Stimulated activated naive B cell treated with anti-CD40 and anti-IgM and Interleukin-4, amounts not matched to agents 10 μg/mL and 1 μg/mL and 100 μg/mL, for 72 hours (primary cell): Measurements from ENCODE around the gene OBSCN.

Experiments used
- ATAC-seq, 2 donors: fragments of 150-1000 bp; cut with Tn5 transposase; replicated peaks; 2 replicates each; pipeline ENCODE4 v1.10.0; 2021; ENCODE audit warnings: moderate library complexity in 1 of 2
- DNase-seq: peaks from one replicate; pipeline ENCODE4 v3.0.0; 2021
- H3K27ac Mint-ChIP-seq: one replicate; pipeline ENCODE4 v1.8.0; 2022; ENCODE audit warnings: mild to moderate bottlenecking, mixed read lengths
- H3K27me3 Mint-ChIP-seq, 2 donors: one replicate each; pipeline ENCODE4 v1.8.0; 2022; ENCODE audit warnings: mixed read lengths in 2 of 2
- H3K36me3 Mint-ChIP-seq, 2 donors: one replicate each; pipeline ENCODE4 v1.8.0; 2022; ENCODE audit warnings: mixed read lengths in 2 of 2, mild to moderate bottlenecking in 1 of 2
- H3K4me1 Mint-ChIP-seq, 2 donors: one replicate each; pipeline ENCODE4 v1.8.0; 2022; ENCODE audit warnings: mixed read lengths in 2 of 2, mild to moderate bottlenecking in 1 of 2
- H3K4me3 Mint-ChIP-seq, 2 donors: one replicate each; pipeline ENCODE4 v1.8.0; 2022; ENCODE audit warnings: mild to moderate bottlenecking in 2 of 2, mixed read lengths in 2 of 2, moderate library complexity in 1 of 2
- H3K9me3 Mint-ChIP-seq, 2 donors: one replicate each; pipeline ENCODE4 v1.8.0; 2022; ENCODE audit warnings: mixed read lengths in 2 of 2, mild to moderate bottlenecking in 1 of 2

Gene OBSCN

GRCh38 chr1:228387321-228387720, 179.5 kb downstream of the OBSCN start:
- no peak for DNase-seq
- H3K9me3 Mint-ChIP-seq = no peaks in the 10 kb centered on the region
- H3K4me1 Mint-ChIP-seq = peaks cover 0 to 2% of the 10 kb centered on the region in 2 donors
- no peak overlapping the region for H3K4me3 Mint-ChIP-seq
- H3K36me3 Mint-ChIP-seq = peaks cover 6 to 11% of the 10 kb centered on the region in 2 donors
- no peak overlapping the region for H3K27ac Mint-ChIP-seq
- peaks cover 5 to 9% of the 10 kb centered on the region in 2 donors for H3K27me3 Mint-ChIP-seq
- ATAC-seq = no peak

GRCh38 chr1:228390649-228391048, 182.8 kb downstream of the OBSCN start:
- Mint-ChIP-seq H3K27me3 (no peaks in the 10 kb centered on the region), H3K4me3 (no peak overlapping the region), H3K4me1 (peaks cover 0 to 5% of the 10 kb centered on the region in 2 donors), H3K27ac (no peak overlapping the region), H3K36me3 (peaks cover 16 to 25% of the 10 kb centered on the region in 2 donors), H3K9me3 (no peaks in the 10 kb centered on the region)
- DNase-seq = no peak
- ATAC-seq = no peak

GRCh38 chr1:228391411-228392020, 183.7 kb downstream of the OBSCN start:
- peaks cover 25 to 34% of the 10 kb centered on the region in 2 donors for H3K36me3 Mint-ChIP-seq
- no peak for DNase-seq
- H3K9me3 Mint-ChIP-seq = no peaks in the 10 kb centered on the region
- H3K4me1 Mint-ChIP-seq = peaks cover 0 to 5% of the 10 kb centered on the region in 2 donors
- ATAC-seq = no peak
- H3K27ac Mint-ChIP-seq = peak overlapping the region; percentile 43
- no peak overlapping the region for H3K4me3 Mint-ChIP-seq
- no peaks in the 10 kb centered on the region for H3K27me3 Mint-ChIP-seq

GRCh38 chr1:228392111-228392936, 184.5 kb downstream of the OBSCN start:
- ATAC-seq (no peak), DNase-seq (no peak)
- Mint-ChIP-seq H3K9me3 (no peaks in the 10 kb centered on the region), H3K27ac (no peak overlapping the region), H3K4me1 (peaks cover 0 to 5% of the 10 kb centered on the region in 2 donors), H3K27me3 (no peaks in the 10 kb centered on the region), H3K4me3 (no peak overlapping the region), H3K36me3 (peaks cover 25 to 36% of the 10 kb centered on the region in 2 donors)

- no peak for DNase-seq
- ATAC-seq = no peak
- Mint-ChIP-seq H3K27ac (no peak overlapping the region), H3K4me3 (no peak overlapping the region), H3K9me3 (no peaks in the 10 kb centered on the region), H3K4me1 (peaks cover 0 to 5% of the 10 kb centered on the region in 2 donors), H3K36me3 (peaks cover 28 to 45% of the 10 kb centered on the region in 2 donors), H3K27me3 (no peaks in the 10 kb centered on the region)
Observed at GRCh38 chr1:228393268-228393701, 185.4 kb downstream of the OBSCN start.

GRCh38 chr1:228393811-228394570, 186.1 kb downstream of the OBSCN start:
- ATAC-seq = no peak
- DNase-seq = no peak
- no peak overlapping the region for H3K27ac Mint-ChIP-seq
- H3K4me1 Mint-ChIP-seq = peaks cover 0 to 5% of the 10 kb centered on the region in 2 donors
- H3K36me3 Mint-ChIP-seq = peaks cover 32 to 45% of the 10 kb centered on the region in 2 donors
- no peaks in the 10 kb centered on the region for H3K27me3 Mint-ChIP-seq
- no peak overlapping the region for H3K4me3 Mint-ChIP-seq
- no peaks in the 10 kb centered on the region for H3K9me3 Mint-ChIP-seq

- ATAC-seq = no peak
- H3K36me3 Mint-ChIP-seq = peaks cover 35 to 50% of the 10 kb centered on the region in 2 donors
- H3K4me1 Mint-ChIP-seq = peaks cover 0 to 5% of the 10 kb centered on the region in 2 donors
Observed at GRCh38 chr1:228394571-228395394, 186.9 kb downstream of the OBSCN start.

GRCh38 chr1:228396770-228397662, 189.2 kb downstream of the OBSCN start:
- Mint-ChIP-seq H3K27me3 (no peaks in the 10 kb centered on the region), H3K4me1 (peaks cover 8 to 26% of the 10 kb centered on the region in 2 donors), H3K36me3 (peaks cover 51 to 61% of the 10 kb centered on the region in 2 donors), H3K27ac (peak overlapping the region; percentile 16), H3K9me3 (no peaks in the 10 kb centered on the region), H3K4me3 (no peak overlapping the region)
- DNase-seq (no peak), ATAC-seq (no peak)

More at GRCh38 chr1:228394571-228395394, 186.9 kb downstream of the OBSCN start:
- Mint-ChIP-seq H3K27ac (no peak overlapping the region), H3K27me3 (no peaks in the 10 kb centered on the region), H3K9me3 (no peaks in the 10 kb centered on the region), H3K4me3 (no peak overlapping the region)
- DNase-seq = no peak

GRCh38 chr1:228397966-228398365, 190.1 kb downstream of the OBSCN start:
- peaks cover 11 to 28% of the 10 kb centered on the region in 2 donors for H3K4me1 Mint-ChIP-seq
- no peak overlapping the region for H3K27ac Mint-ChIP-seq

GRCh38 chr1:228398741-228399461, 191.1 kb downstream of the OBSCN start:
- DNase-seq (no peak), ATAC-seq (no peak)
- no peak overlapping the region for H3K27ac Mint-ChIP-seq
- H3K36me3 Mint-ChIP-seq = peaks cover 62 to 72% of the 10 kb centered on the region in 2 donors
- H3K27me3 Mint-ChIP-seq = no peaks in the 10 kb centered on the region
- H3K4me1 Mint-ChIP-seq = peaks cover 19 to 37% of the 10 kb centered on the region in 2 donors
- no peaks in the 10 kb centered on the region for H3K9me3 Mint-ChIP-seq
- H3K4me3 Mint-ChIP-seq = no peak overlapping the region

More at GRCh38 chr1:228397966-228398365, 190.1 kb downstream of the OBSCN start:
- no peak overlapping the region for H3K4me3 Mint-ChIP-seq
- H3K9me3 Mint-ChIP-seq = no peaks in the 10 kb centered on the region
- peaks cover 55 to 64% of the 10 kb centered on the region in 2 donors for H3K36me3 Mint-ChIP-seq
- H3K27me3 Mint-ChIP-seq = no peaks in the 10 kb centered on the region
- no peak for DNase-seq
- ATAC-seq = no peak

- peaks cover 60 to 74% of the 10 kb centered on the region in 2 donors for H3K36me3 Mint-ChIP-seq
- H3K27ac Mint-ChIP-seq = no peak overlapping the region
Observed at GRCh38 chr1:228399531-228400236, 191.8 kb downstream of the OBSCN start.

GRCh38 chr1:228400237-228400651, 192.4 kb downstream of the OBSCN start:
- Mint-ChIP-seq H3K27ac (no peak overlapping the region), H3K4me3 (no peak overlapping the region), H3K27me3 (no peaks in the 10 kb centered on the region), H3K9me3 (no peaks in the 10 kb centered on the region), H3K36me3 (peaks cover 62 to 72% of the 10 kb centered on the region in 2 donors), H3K4me1 (peaks cover 30 to 51% of the 10 kb centered on the region in 2 donors)
- no peak for ATAC-seq
- no peak for DNase-seq

More at GRCh38 chr1:228399531-228400236, 191.8 kb downstream of the OBSCN start:
- Mint-ChIP-seq H3K9me3 (no peaks in the 10 kb centered on the region), H3K4me1 (peaks cover 26 to 45% of the 10 kb centered on the region in 2 donors), H3K4me3 (no peak overlapping the region), H3K27me3 (no peaks in the 10 kb centered on the region)
- DNase-seq (no peak), ATAC-seq (no peak)
